ENCODE data around the gene VSTM4.

GRCh38 chr10:49164559-49165188 is 49.4 kb upstream of the VSTM4 start:
- TF ChIP-seq POLR2A (IDR thresholded peaks at IDR 0.05; ENCODE audit: low read depth), result no peak
- peak; percentile 35 to 60 (median 38) for TF ChIP-seq CTCF (IDR thresholded peaks at IDR 0.05)
